DLD1 (cell line): Measurements from ENCODE around the gene FCRL2.

ENCODE experiments used
- in situ Hi-C: cut with HindIII; loops from 2 replicates; pipeline ENCODE4 v1.10.0; 2017; ENCODE audit warnings: low sequenced_read_pairs

Gene FCRL2, protein sequence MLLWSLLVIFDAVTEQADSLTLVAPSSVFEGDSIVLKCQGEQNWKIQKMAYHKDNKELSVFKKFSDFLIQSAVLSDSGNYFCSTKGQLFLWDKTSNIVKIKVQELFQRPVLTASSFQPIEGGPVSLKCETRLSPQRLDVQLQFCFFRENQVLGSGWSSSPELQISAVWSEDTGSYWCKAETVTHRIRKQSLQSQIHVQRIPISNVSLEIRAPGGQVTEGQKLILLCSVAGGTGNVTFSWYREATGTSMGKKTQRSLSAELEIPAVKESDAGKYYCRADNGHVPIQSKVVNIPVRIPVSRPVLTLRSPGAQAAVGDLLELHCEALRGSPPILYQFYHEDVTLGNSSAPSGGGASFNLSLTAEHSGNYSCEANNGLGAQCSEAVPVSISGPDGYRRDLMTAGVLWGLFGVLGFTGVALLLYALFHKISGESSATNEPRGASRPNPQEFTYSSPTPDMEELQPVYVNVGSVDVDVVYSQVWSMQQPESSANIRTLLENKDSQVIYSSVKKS

DNA sequence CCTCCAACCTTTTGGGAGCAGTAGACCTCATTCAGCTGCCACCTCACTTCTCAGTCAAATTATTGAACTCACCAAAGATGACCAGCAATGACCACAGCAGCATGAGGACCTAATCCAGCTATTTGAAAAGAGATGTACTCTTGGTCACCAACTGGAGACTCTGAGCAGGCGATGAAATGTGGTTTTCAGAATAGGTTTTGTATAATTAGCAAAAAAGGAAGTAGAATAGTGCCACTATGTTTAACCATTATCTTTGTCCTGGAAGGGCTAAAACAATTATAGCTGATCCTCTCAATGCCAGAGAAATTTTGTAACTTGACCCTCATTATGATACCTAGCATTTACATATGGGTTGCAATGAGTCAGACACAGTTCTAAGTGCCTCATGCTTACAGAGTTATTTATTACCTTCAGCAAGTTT lies at the start of gene FCRL2:
TSS of gene FCRL2 (minus strand) at position 162 of the 421 bp plus-strand sequence. CDS start at position 103, 59 bp downstream.
- in situ Hi-C loops = no loop called here

DNA sequence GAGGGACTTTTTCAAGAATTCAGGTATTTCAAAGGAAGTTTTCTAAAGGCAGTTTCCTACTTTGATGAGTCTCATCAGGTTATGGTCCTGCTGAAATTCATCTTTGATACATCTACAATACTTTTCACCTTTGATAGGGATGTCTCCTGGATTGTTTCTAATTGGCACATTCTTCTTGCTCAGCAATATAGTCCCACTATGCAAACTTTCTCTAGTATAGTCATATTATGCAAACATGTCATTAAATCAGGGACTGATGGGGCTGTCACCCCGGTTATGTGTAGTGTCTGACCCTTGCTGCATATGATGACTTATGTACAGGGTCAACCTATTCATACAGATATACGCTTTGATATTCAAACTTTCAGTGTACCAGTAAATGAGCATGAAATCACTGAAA lies 43.4 kb upstream of the FCRL2 start:
- in situ Hi-C loops = no loop called here

DNA sequence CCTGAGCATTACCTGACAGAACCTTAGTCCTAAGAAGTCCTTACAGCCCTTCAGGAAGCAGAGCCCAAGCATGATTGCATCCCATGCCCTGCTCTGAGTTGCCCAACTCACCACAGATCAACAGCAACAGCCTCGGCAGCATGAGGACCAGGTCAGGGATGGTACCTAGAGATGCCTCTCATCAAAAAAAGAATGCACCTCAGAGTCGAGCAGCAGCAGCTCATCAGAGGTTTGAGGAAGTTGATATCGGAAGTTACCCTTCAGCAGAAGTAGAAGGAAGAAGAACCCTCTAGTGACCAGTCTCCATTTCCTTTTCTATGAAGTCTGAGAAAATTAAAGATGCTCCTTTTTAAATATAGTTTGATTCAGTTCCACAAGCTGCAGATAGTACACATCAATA lies 43.0 kb upstream of the FCRL2 start, which contains the start of gene FCRL1:
TSS of gene FCRL1 (minus strand) at position 225 of the 400 bp plus-strand sequence. CDS start at position 142, 83 bp downstream.
- in situ Hi-C loops = no loop called here

DNA sequence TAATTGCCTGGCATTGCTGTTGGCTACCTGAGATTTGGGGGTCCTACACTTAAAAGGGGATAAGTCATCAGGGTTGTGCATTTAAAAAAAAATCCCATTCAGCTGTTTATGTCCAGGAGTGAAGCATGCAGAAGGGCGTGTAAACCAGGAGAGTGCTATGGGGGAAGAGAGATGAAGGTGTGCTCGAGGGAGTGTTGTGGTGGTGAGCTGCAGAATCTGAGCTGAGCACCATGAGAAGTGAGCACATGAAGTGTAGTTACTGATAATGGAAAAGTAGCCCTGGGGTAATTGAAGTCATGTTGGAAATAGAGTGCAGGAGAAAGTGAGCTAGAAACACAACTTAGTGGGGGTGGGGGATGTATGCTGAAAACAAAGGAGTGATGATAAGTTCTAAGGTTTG lies 42.3 kb upstream of the FCRL2 start:
- in situ Hi-C loops = no loop called here

DNA sequence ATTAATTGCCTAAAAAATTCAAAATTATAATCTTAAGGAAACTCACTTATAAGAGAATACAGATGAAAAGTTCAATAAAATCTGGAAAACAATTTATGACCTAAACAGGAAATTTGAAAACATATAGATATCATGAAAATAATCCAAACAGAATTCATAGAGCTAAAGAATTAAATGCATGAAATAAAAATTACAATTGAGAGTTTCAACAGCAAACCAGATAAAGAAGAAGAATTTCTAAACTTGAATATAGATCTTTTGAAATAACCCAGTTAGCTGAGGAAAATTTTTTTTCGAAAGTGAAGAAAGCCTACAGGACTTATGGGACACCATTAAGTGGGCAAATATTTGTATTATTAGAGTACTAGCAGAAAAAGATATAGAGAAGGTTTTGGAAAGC lies 36.3 kb upstream of the FCRL2 start:
- in situ Hi-C loops = no loop called here

DNA sequence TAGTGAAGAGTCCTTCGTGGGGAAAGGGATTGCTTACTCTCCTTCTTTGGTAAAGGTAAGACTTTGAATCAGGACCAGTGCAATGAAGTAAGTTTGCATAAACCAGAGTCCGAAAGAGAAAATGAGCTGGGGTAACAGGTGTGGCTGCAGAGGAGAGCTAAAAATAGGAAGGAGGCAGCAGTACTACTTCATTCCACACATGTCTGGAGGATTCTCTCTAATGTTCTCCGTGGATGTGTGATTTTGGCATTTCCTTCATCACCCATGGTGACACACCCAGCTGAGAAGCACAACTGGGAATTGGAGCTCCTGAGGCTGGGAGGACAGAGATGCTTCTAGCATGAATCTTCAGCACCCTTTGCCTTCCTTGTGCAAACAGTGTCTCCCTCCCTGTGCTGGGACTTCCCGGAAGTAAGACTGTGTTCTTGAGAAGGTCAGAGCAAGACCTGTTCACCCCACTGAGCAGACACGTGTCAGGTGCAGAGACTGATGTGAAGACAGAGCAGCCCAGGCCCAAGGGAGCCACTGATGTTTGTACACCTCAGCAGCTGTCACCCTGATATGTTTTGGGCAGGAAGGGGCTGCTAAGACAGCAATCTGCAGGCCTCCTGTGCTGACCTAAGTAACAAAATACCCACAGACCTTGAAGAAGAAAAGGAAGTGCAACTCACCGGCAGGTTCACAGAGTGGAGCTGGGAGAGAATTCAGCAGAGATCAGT lies 29.7 kb upstream of the FCRL2 start:
- in situ Hi-C loops = no loop called here

DNA sequence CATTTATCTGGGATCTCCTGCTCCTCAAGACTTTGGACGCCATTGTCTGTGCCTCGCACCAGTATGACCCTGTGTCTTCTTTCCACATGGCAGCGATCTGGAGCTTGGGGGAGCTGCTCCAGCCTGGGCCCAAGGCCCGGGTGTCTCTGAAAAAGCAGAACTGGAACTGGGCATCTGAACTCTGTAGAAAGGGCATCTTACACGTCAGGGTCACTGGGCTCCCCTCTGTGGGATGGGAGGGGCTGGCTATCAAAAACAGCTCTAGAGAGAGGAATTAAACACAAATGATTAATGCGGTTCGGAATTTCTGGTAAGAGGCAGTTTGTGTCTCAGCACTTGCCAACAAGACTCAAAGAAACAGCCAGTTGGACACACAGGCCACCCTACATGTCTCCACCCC lies 26.9 kb upstream of the FCRL2 start:
- in situ Hi-C loops = no loop called here

DNA sequence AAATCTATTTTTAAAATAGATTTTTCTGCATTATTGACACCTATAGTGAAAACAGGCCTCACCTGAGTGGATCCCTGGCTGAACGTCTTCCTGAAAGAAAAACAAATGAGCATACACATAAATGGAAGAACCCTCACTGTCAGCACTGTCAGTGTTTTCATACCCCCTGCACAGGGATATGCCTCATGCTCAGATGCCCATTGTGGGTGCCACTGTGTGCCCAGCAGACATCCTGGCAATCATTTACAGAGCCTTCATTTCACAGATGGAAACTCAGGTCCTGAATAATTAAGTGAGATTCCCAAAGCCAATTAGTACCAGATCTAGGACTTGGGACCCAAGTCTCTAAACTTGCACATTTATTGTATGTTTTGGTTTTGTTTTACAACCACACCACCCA lies 23.1 kb upstream of the FCRL2 start:
- in situ Hi-C loops = no loop called here

DNA sequence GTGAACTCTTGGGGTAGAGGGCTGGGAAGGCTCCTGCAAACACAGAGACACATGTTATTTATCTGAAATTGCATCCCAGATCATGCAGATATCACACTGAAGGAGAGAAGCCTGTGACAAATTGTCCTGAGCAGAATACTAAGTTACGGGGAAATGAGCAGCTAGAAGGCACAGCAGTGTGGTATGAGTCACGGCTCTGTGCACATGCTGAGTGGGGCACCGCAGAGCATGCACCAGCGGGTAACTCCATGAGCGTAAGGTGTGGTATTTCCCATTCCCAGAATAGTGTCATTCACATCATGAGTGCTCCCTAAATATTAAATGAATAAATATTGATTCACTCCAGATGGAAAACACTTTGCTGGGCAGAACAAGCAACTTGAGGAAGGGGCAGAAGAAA lies 21.3 kb upstream of the FCRL2 start:
- in situ Hi-C loops = no loop called here

DNA sequence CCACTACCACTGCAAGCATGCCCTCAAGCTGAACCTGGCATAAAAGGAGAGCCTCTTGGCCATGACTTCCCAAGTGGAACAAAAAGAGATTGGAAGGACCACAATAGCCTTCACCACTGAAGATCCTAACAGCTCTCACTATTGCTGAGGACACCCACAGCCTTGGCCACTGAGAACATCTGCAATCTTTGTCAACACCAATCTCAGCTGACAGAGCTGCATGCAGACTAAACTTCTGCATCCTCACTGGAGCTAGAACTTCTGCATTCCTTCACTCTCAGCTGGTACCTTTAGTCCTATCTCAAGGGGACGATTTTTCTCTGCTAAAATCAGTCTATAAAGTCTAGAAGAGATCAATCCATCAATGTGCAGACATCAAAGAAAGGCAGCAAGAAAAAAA lies 8.3 kb upstream of the FCRL2 start:
- in situ Hi-C loops = no loop called here

DNA sequence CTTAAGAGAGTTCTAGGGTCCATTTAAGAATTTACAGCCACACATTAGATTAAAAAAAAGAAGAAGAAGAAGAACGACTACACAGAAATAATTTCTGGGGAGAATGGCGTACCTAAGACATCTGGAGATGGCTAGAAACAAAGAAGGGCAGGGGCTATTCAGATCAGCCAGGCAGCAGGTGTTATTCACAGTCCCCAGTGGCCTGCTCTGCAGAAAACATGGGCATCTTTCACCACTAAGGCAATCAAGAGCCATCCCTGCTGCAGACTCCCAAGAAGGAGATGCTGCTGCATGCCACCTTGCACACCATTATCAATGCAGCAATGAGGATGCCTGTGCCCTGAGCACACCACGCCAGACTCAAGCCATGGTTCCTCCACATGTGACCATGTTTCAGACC lies 7.9 kb upstream of the FCRL2 start:
- in situ Hi-C loops = no loop called here

DNA sequence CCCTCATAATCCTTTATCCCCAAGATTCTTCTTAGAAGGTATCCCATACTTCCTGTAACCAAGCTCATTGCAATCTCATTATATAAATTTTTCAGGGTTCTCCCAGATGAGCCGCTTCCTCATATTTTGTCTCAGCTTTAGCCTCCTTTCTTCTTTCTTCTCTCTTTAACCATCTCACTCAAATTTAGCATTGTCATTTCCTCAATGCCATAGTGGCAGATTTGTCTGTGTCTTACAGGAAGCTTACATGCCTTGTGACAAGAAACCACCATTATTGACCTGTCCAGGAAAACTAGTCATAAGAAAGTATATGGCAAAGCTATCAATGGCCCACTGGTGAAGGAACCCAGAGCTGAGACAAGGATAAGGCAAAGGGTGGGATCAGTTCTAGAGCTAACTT lies 6.0 kb upstream of the FCRL2 start:
- in situ Hi-C loops = no loop called here

DNA sequence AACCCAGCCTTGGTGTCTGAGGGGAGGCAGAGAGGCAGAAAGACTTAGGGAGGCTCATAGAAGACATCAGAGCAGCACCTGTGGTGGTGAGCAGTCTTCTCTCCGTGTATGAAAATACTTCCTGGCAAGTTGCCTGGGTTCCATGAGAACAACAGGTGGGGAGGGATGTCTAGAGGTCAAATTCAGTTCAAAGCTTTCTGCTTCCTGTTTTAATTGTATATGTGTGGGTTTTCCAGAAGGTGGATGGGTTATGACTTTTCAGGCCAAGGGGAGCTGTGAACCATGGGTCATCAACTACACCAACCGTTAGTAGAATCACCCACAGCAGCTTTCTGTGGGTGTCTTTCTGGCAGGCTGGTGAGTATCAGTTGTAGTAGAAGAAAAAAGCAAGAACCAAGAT lies 4.1 kb upstream of the FCRL2 start:
- in situ Hi-C loops = no loop called here

DNA sequence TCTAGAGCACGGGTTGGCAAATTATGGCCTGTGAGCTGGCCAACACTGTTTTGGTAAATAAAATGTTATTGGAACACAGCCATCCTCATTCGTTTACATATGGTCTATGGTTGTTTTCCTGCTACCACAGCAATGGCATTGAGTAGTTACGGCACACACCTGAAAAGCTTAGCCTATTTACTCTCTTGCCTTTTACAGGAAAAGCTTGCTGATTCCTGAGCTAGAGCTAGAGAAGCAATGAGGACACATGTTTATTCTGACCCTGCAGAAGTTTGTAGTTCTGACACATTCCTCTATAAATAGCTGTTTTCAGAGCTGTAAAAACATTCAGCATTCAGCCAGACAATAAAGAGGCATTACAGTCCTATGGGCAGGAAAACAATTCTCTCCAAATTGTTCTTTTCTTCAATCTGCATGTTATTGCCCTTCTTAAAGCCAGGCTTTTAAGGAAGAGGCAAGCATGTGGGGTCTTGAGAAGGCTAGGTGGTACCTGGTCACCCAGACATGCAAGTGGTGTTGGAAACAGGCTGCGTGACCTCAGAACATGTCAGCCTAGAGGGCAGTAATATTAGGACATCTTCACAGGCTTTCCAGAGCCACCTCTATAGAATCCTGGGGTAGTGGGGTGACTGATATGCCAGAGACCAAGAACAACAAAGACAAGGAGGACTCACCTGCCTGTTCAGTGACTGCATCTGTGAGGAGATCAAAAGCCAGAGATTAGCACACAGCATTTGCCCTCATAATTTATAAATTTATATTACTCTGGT lies 1.6 kb downstream of the FCRL2 start:
- in situ Hi-C loops = no loop called here

DNA sequence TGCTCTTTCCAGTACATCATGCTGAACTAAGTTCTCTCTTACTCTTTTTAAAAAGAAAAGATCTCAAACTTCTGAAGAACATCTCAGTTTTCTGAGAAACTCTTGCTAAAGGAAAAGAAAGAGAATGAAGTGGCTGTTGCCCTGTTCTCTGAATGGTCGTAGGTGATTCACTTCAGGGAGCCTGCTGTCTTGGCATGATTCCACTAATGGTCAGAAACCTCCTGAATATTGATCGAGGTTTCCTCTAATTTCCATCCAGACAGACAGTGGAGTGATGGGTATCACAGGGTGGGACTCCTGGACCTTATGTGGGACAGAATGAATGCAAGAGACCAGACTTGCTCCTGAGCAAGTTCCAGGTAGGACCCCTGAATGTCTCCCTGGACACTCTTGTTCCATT lies 2.5 kb downstream of the FCRL2 start:
- in situ Hi-C loops = no loop called here

DNA sequence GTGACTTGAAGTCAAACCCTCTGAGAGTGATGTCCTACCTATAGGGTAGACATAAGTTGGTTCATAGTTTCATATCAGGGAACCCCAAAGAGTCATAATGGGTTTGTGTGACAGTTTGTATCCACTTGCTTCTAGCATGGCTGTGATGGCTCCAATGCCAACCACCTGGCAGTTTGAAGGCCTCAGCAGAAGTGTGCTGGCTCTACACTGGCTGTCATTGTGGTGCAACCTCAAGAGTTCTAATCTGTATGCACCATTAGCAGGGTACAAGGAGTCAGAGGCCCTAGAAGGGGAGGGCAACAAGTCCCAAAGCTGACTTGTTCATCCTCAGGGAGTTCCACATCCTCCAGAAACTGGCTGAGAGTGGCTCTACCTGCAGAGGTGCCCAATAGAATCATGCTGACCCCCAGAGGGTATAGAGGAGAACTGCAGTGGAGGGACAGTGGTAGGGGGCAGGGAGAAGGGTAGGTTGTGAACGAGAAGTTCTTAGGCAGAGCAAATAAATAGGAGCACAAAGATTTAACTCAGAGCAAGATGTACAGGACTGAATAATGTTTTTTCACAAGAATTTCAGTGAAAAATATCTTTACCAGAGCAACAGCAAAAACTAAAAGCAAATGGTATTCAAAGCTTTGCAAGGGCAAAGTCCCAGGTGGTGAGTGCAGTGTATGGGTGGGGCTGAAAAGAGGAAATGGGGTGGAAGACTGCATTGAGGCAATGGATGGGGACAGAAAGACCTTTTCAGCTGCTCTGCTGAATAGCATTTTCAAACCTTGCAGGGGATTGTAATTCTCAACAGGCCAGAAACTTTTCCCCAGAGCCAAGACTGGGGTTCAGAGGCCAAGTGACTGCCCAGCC lies 3.2 kb downstream of the FCRL2 start:
- in situ Hi-C loops = no loop called here

DNA sequence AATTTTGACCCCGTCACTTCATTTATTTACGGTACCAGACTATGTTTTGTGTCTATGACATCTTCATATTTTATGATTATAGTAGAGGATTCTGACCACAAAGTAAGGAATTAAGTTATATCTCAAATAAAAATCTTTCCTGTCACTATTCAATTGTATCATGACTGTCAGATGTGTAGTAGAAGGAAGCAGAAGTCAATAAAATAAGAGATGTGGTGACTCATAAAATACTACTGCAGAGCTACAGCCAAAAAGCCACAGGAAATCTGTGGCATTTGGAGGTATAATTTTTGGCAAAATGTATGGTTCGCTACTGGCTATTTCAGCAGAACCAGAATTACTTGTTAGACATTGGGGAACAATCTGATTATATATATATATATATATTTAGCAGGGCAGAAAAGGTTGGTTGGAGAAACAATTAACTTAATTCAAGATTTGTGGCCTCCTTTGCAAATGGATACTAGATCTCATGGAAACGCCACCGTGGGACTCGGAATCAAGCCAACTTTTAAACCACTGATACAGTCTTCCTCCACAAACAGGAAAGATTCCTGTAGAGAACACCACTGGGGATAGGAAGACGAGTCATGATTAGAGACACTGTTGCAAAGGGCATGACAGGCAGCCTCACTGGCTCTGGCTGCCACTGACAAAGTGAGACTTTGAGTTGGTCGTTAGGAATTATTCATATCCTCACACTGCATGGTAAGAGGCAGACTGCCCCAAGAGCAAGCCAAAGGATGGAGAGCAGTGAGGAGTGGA lies 5.1 kb downstream of the FCRL2 start:
- in situ Hi-C loops = no loop called here

DNA sequence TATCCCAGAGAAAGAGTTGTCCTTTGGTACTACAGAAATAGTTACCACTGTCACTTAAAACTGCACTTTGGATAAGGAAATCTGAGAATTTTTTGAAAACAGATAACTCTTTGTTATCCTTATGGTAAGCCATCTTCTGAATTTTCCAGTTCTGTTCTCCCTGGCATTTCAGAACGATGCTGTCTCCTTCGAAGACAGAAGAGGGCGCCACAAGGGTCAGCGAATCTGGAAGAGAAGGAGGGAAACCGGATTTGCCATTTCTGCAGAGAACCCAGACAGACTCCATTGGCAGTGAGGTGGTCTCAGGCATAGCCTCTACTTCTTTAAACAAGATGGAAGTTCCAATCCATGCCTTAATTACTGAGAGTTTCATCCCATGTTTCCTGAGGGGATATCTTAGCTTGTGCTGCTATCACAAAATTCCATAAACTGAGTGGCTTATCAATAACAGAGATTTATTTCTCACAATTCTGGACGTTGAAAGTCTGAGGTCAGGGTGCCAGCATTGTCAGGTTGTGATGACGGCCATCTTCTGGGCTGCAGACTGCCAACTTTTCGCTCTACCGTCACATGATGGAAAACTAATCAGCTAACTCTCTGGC lies 6.4 kb downstream of the FCRL2 start:
- in situ Hi-C loops = no loop called here

DNA sequence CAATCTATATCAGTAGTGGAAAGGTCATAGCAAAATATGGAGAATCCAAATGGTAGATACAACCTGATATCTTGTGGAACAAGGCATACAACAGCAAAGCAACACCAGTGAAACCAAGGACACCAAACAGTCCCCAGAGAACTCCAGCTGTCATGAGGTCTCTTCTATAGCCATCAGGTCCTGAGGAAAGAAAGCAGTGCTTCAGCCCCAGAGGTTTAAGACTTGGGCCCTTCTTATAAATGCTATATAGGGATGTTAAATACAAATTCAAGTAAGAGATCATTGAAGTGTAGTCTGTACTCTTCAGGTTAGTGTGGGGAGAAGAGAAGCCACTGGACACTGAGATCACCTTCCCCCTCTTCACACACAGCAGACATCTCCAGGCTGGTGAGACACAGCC lies 10.1 kb downstream of the FCRL2 start:
- in situ Hi-C loops = no loop called here
